ENCODE measurements around the gene LRRC74B.

The LRRC74B gene

GRCh38 chr22:21045585-21046294 is at the start of gene LRRC74B:
TSS of gene LRRC74B (plus strand) at chr22:21045946. CDS start at chr22:21045987, 41 bp downstream.
- TF ChIP-seq CTCF (conservative IDR thresholded peaks at IDR 0.05) (no peak), ZFX (IDR thresholded peaks at IDR 0.05) (no peak)
- H3K27ac ChIP-seq, result no peak within 1 kb of the TSS

GRCh38 chr22:20996031-20996410 is 49.7 kb upstream of the LRRC74B start:
- H3K27ac ChIP-seq, result no peak overlapping the region
- TF ChIP-seq CTCF (conservative IDR thresholded peaks at IDR 0.05), result no peak
- TF ChIP-seq ZFX (IDR thresholded peaks at IDR 0.05), result no peak

- no peak for TF ChIP-seq ZFX (IDR thresholded peaks at IDR 0.05)
- no peak for TF ChIP-seq CTCF (conservative IDR thresholded peaks at IDR 0.05)
- H3K27ac ChIP-seq, result no peak overlapping the region
Measured at GRCh38 chr22:20996598-20997535, 48.9 kb upstream of the LRRC74B start.

GRCh38 chr22:20997536-20998257 is 48.0 kb upstream of the LRRC74B start:
- no peak overlapping the region for H3K27ac ChIP-seq
- no peak for TF ChIP-seq CTCF (conservative IDR thresholded peaks at IDR 0.05)
- no peak for TF ChIP-seq ZFX (IDR thresholded peaks at IDR 0.05)

- H3K27ac ChIP-seq, result no peak overlapping the region
- TF ChIP-seq ZFX (IDR thresholded peaks at IDR 0.05) (no peak), CTCF (conservative IDR thresholded peaks at IDR 0.05) (no peak)
Measured at GRCh38 chr22:20998411-20999336, 47.1 kb upstream of the LRRC74B start.

- peak overlapping the region; percentile 96 for H3K27ac ChIP-seq
Measured at GRCh38 chr22:20999350-21000206, 46.2 kb upstream of the LRRC74B start.

More at GRCh38 chr22:20999350-21000206, 46.2 kb upstream of the LRRC74B start:
- TF ChIP-seq CTCF (conservative IDR thresholded peaks at IDR 0.05) (no peak), ZFX (IDR thresholded peaks at IDR 0.05) (no peak)
